ENCODE data around the gene PATJ.

The PATJ gene

GRCh38 chr1:62043154-62043553, 300.9 kb downstream of the PATJ start:
- no peak for DNase-seq (ENCODE audit: low read depth in 2 of 2)

GRCh38 chr1:62045574-62045973, 303.3 kb downstream of the PATJ start:
- no peak for DNase-seq (ENCODE audit: low read depth in 2 of 2)

GRCh38 chr1:62046927-62047326, 304.6 kb downstream of the PATJ start:
- DNase-seq (ENCODE audit: low read depth in 2 of 2) = no peak

- DNase-seq (ENCODE audit: low read depth in 2 of 2) = no peak
Observed at GRCh38 chr1:62050165-62050564, 307.9 kb downstream of the PATJ start.

- no peak for DNase-seq (ENCODE audit: low read depth in 2 of 2)
Observed at GRCh38 chr1:62052946-62053345, 310.7 kb downstream of the PATJ start.

- DNase-seq (ENCODE audit: low read depth in 2 of 2) = no peak
Observed at GRCh38 chr1:62054188-62054587, 311.9 kb downstream of the PATJ start.

- DNase-seq (ENCODE audit: low read depth in 2 of 2) = no peak
Observed at GRCh38 chr1:62057230-62057629, 314.9 kb downstream of the PATJ start.

- DNase-seq (ENCODE audit: low read depth in 2 of 2) = no peak
Observed at GRCh38 chr1:62057641-62058290, 315.5 kb downstream of the PATJ start.

GRCh38 chr1:62058956-62059355, 316.7 kb downstream of the PATJ start:
- no peak for DNase-seq (ENCODE audit: low read depth in 2 of 2)

GRCh38 chr1:62062087-62062486, 319.8 kb downstream of the PATJ start:
- no peak for DNase-seq (ENCODE audit: low read depth in 2 of 2)

- DNase-seq (ENCODE audit: low read depth in 2 of 2) = no peak
Observed at GRCh38 chr1:62064829-62065407, 322.6 kb downstream of the PATJ start.

GRCh38 chr1:62066713-62067112, 324.4 kb downstream of the PATJ start:
- no peak for DNase-seq (ENCODE audit: low read depth in 2 of 2)

- DNase-seq (ENCODE audit: low read depth in 2 of 2) = no peak
Observed at GRCh38 chr1:62068416-62068843, 326.1 kb downstream of the PATJ start.

GRCh38 chr1:62068978-62069377, 326.7 kb downstream of the PATJ start:
- no peak for DNase-seq (ENCODE audit: low read depth in 2 of 2)

- DNase-seq (ENCODE audit: low read depth in 2 of 2) = no peak
Observed at GRCh38 chr1:62070384-62071011, 328.2 kb downstream of the PATJ start.

GRCh38 chr1:62071695-62072094, 329.4 kb downstream of the PATJ start:
- no peak for DNase-seq (ENCODE audit: low read depth in 2 of 2)

GRCh38 chr1:62076286-62076685, 334.0 kb downstream of the PATJ start:
- no peak for DNase-seq (ENCODE audit: low read depth in 2 of 2)

- DNase-seq (ENCODE audit: low read depth in 2 of 2) = no peak
Observed at GRCh38 chr1:62077821-62078220, 335.5 kb downstream of the PATJ start.

GRCh38 chr1:62082456-62083363, 340.4 kb downstream of the PATJ start:
- peak; percentile 7 to 27 for DNase-seq (ENCODE audit: low read depth in 2 of 2)

- DNase-seq (ENCODE audit: low read depth in 2 of 2) = no peak
Observed at GRCh38 chr1:62084310-62084890, 342.1 kb downstream of the PATJ start.

GRCh38 chr1:62088439-62088838, 346.2 kb downstream of the PATJ start:
- DNase-seq (ENCODE audit: low read depth in 2 of 2) = no peak

GRCh38 chr1:62089570-62089969, 347.3 kb downstream of the PATJ start:
- DNase-seq (ENCODE audit: low read depth in 2 of 2) = no peak
